Pancreas (tissue), 10 donors: Measurements from ENCODE around the gene GATA2. TPM values are rescaled to one million over a fixed set of nuclear protein-coding genes. Genes with fewer than 3 reads are reported as not detected.

Experiments
- ATAC-seq, 4 donors: fragments of 200-7000 bp; cut with Tn5 transposase; one replicate each; pipeline versions ENCODE4 v1.8.0 to v1.9.1; 2020; ENCODE audit warnings: mild to moderate bottlenecking in 4 of 4, moderate library complexity in 4 of 4
- DNase-seq, 6 donors: peaks; one replicate each; pipeline ENCODE4 v3.0.0-alpha.2; 2020
- FAIRE-seq: peaks from 2 replicates; lab custom pipeline; 2012; peaks lifted over from hg19 to GRCh38; lab: Jason Lieb, UNC
- H3K27ac ChIP-seq, 4 donors: fragments of 200-600 bp; sonication (generic); 1 replicate in 3 of 4; 2 replicates in 1 of 4; pipeline versions ENCODE4 v1.5.0 to v1.8.0; 2020
- H3K27me3 ChIP-seq, 4 donors: fragments of 200-600 bp; one replicate each; pipeline ENCODE4 v1.8.0; 2021
- H3K36me3 ChIP-seq, 3 donors: fragments of 200-600 bp; sonication (generic) in 1 of 3; one replicate each; pipeline versions ENCODE4 v1.5.0 to v1.8.0; 2020 to 2021
- H3K4me1 ChIP-seq, 3 donors: fragments of 200-600 bp; one replicate each; pipeline ENCODE4 v1.8.0; 2021
- H3K4me3 ChIP-seq, 4 donors: fragments of 200-600 bp; sonication (generic) in 2 of 4; one replicate each; pipeline versions ENCODE4 v1.5.0 to v1.8.0; 2020 to 2021
- H3K9me3 ChIP-seq, 4 donors: fragments of 200-600 bp; one replicate each; pipeline ENCODE4 v1.8.0; 2021
- WGBS, 2 donors: extraction: QIAGEN DNeasy Blood & Tissue Kit; methylation state at CpG; one replicate each; pipeline ENCODE4 v1.1.7; 2013; 5-methylcytosine and 5-hydroxymethylcytosine counted together
- intact Hi-C, 3 donors: fragments of 100-400 bp; cut with DNase I; formaldehyde crosslinking; loops; one replicate each; pipeline versions ENCODE4 v1.11.1 to v1.14.2; 2022
- polyA plus RNA-seq, 2 donors: library from polyadenylated mRNA; stranded (reverse); fragments of 200-250 nt; gene quantifications; one replicate each; pipeline ENCODE4 v1.2.3, GENCODE V29; 2013
- total RNA-seq, 6 donors: library from RNA; stranded (reverse); fragmentation: NEBNext Ultra II Directional in 4 of 6; extraction: Animal tissue kit (Norgen Biotek cat#: 25700) in 4 of 6; gene quantifications; one replicate each; pipeline versions ENCODE4 v1.2.1 to v1.2.4, GENCODE V29; 2021 to 2023
- TF ChIP-seq, protein P1 (sequence below), 4 donors: fragments of 200-600 bp; sonication (generic) in 3 of 4; IDR thresholded peaks; one replicate each; pipeline versions ENCODE4 v1.5.0 to v1.8.0; 2021; ENCODE audit warnings: antibody characterized with exemption in 4 of 4
- donor health status: healthy with polysubstance abuse.
- donor health status: DM: no; HTN: no; CAD: no; lungs with moderate emphysema.
- donor health status: DM: no; HTN: no; CAD: no.
- donor health status: control.
- donor health status: control.
- donor health status: Bipolar disorder and iron deficiency.
- donor health status: DM: yes; HTN: yes; CAD: no.
- donor health status: DM: no; HTN: no; CAD: no.
- donor health status: DM: no; HTN: no; CAD: no.
- donor health status: DM: yes; HTN: yes; CAD: no.

Gene GATA2
- total RNA-seq (10 to 100 TPM in 5 of 6 donors, 1 to 10 TPM in 1; 6.2 to 17.1 (median 11.1) TPM), polyA plus RNA-seq (10 to 100 TPM in 1 of 2 donors, 1 to 10 TPM in 1; 7.3 to 15.8 TPM)

DNA sequence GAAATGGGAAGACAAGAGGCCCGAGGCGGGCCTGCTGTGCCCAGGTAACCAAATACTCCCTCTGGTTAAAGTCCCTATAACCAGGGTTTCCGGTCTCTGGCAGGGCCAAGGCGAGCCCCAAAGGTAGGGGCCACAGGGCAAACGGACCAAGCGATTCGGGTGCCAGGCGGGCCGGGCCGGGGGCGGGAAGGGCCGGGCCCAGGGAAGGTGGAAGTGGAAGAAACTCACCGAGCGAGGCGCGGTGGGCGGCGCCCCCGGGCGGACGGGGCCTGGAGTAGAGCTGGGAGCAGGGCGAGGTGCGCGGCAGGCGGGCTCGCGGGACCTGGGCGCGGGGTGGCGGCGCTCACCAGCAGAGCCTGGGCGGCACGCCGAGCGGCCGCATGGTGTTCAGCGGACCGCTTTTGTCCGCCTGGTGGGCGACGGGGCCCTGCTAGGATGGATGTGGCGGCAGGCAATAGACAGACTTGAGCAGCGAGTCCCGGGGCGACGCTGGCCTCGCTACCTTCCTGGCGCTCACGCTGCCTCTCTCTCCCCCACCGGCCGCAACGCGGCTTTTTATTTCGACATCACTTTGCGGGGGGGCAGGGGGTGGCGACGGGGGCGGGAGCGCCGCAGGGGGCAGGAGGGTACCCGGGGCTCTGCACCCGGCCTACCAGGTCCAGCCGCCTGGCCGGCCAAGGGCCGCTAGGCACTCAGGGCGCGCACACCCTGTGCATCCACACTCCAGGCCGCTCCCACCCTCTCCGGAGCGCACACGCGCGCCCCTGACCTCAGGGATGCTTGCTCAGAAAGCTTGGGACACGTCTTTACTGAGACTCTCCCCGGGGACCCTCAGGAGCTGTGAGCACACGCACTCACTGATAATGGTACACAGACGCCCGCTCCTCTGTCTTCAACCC lies at the start of gene GATA2:
Gene GATA2, minus strand, starts transcription at position 531 of the 899 bp plus-strand sequence. CDS start 6,170 bp downstream, outside the sequence.
- peaks cover 0 to 3% (median 0%) of the 10 kb centered on the region in 3 donors for H3K4me1 ChIP-seq
- no peaks in the 10 kb centered on the region for H3K36me3 ChIP-seq
- WGBS, 2 donors = 20 to 21% methylated on average over 56 to 78 of the region's 78 CpGs
- peak within 1 kb of the TSS; percentile 37 to 96 (median 73) for H3K27ac ChIP-seq
- no peaks in the 10 kb centered on the region for H3K9me3 ChIP-seq
- ATAC-seq (peak; percentile 3 to 42 (median 26)), DNase-seq (peak; percentile 72 to 89 (median 78)), FAIRE-seq (no peak)
- TF ChIP-seq, protein P1, sequence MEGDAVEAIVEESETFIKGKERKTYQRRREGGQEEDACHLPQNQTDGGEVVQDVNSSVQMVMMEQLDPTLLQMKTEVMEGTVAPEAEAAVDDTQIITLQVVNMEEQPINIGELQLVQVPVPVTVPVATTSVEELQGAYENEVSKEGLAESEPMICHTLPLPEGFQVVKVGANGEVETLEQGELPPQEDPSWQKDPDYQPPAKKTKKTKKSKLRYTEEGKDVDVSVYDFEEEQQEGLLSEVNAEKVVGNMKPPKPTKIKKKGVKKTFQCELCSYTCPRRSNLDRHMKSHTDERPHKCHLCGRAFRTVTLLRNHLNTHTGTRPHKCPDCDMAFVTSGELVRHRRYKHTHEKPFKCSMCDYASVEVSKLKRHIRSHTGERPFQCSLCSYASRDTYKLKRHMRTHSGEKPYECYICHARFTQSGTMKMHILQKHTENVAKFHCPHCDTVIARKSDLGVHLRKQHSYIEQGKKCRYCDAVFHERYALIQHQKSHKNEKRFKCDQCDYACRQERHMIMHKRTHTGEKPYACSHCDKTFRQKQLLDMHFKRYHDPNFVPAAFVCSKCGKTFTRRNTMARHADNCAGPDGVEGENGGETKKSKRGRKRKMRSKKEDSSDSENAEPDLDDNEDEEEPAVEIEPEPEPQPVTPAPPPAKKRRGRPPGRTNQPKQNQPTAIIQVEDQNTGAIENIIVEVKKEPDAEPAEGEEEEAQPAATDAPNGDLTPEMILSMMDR (IDR thresholded peaks at IDR 0.05) = no peak
- H3K4me3 ChIP-seq = peak within 1 kb of the TSS; percentile 28 to 73 (median 57)
- intact Hi-C loops = no loop called here
- H3K27me3 ChIP-seq = no peaks in the 10 kb centered on the region

DNA sequence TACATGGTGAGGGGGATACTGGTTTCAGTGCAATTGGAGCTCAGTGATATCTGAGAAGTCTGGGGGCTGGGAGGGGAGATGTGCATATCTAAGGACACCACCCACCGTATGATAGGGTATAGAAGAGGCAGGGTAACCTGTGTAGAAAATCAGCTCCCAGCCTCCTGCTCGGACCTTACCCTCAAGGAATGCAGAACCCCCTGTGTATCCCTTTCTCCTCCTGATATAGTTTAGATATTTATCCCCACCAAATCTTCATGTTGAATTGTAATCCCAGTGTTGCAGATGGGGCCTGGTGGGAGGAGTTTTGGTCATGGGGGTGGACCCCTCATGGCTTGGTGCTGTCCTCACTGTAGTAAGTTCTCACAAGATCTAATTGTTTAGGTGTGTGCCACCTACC lies 48.2 kb upstream of the GATA2 start:
- intact Hi-C loops = no loop called here
- Histone ChIP-seq H3K27me3 (no peaks in the 10 kb centered on the region), H3K9me3 (no peaks in the 10 kb centered on the region), H3K36me3 (no peaks in the 10 kb centered on the region), H3K4me3 (no peak overlapping the region), H3K27ac (no peak overlapping the region), H3K4me1 (no peaks in the 10 kb centered on the region)
- DNase-seq (no peak), ATAC-seq (no peak), FAIRE-seq (no peak)
- TF ChIP-seq, protein P1 (IDR thresholded peaks at IDR 0.05) = no peak
- WGBS, 2 donors = 92 to 94% methylated on average over 2 of the region's 2 CpGs

DNA sequence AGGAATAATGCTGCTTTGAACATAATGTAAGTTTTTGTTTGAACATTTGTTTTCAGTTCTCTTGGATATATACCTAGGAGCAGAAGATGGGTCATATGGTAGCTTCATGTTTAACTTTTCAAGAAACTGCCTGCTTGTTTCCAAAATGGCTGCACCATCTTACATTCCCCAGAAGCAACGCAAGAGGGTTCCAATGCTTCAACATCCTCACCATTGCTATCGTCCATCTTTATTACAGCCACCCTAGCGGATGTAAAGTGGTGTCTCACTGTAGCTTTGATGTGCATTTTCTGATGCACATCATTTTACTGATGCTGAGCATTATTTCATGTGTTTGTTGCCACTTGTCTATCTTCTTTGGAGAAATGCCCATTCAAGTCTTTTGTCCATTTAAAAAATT lies 46.4 kb upstream of the GATA2 start:
- Histone ChIP-seq H3K9me3 (no peaks in the 10 kb centered on the region), H3K4me1 (no peaks in the 10 kb centered on the region), H3K4me3 (no peak overlapping the region), H3K27ac (no peak overlapping the region), H3K27me3 (no peaks in the 10 kb centered on the region), H3K36me3 (no peaks in the 10 kb centered on the region)
- WGBS, 2 donors = 88 to 91% methylated on average over 3 of the region's 3 CpGs
- no peak for DNase-seq
- FAIRE-seq = no peak
- ATAC-seq = no peak
- intact Hi-C loops = no loop called here
- TF ChIP-seq, protein P1 (IDR thresholded peaks at IDR 0.05) = no peak

DNA sequence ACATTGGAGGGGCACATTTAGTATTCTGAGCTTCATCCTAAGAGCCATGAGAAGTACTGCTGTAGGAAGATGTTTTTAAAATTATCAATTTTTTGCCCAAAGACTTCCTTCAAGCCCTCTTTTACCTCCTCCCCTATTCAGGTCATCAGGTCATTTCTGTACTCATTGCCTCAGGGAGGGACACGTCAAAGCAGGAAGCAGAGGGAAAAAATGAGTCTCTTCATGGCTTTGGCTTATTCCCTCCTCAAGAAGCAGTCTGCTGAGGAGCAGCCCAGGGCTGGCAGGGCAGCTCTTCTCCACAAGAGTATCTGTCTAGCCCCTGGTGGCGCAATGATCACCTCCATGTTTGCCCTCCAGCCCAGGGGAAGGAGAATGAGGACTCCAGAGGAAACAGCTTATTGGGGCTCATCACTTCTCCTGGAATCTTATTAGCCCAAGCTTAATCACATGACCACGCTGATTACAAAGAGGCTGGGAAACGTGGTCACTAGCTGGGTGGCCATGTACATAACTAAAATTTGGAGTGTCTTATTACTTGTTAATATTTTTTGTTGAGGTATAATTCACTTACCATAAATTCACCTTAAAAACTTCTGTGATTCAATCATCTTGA lies 44.2 kb upstream of the GATA2 start:
- WGBS, 2 donors = 78 to 83% methylated on average over 4 of the region's 4 CpGs
- DNase-seq = no peak
- H3K4me3 ChIP-seq = no peak overlapping the region
- TF ChIP-seq, protein P1 (IDR thresholded peaks at IDR 0.05) = no peak
- H3K27me3 ChIP-seq = no peaks in the 10 kb centered on the region
- no peaks in the 10 kb centered on the region for H3K9me3 ChIP-seq
- FAIRE-seq = no peak
- intact Hi-C loops = no loop called here
- no peak for ATAC-seq
- H3K27ac ChIP-seq = no peak overlapping the region
- no peaks in the 10 kb centered on the region for H3K36me3 ChIP-seq
- H3K4me1 ChIP-seq = peaks cover 0 to 7% (median 0%) of the 10 kb centered on the region in 3 donors
